Measurements from ENCODE around the gene UTS2R.

DNA sequence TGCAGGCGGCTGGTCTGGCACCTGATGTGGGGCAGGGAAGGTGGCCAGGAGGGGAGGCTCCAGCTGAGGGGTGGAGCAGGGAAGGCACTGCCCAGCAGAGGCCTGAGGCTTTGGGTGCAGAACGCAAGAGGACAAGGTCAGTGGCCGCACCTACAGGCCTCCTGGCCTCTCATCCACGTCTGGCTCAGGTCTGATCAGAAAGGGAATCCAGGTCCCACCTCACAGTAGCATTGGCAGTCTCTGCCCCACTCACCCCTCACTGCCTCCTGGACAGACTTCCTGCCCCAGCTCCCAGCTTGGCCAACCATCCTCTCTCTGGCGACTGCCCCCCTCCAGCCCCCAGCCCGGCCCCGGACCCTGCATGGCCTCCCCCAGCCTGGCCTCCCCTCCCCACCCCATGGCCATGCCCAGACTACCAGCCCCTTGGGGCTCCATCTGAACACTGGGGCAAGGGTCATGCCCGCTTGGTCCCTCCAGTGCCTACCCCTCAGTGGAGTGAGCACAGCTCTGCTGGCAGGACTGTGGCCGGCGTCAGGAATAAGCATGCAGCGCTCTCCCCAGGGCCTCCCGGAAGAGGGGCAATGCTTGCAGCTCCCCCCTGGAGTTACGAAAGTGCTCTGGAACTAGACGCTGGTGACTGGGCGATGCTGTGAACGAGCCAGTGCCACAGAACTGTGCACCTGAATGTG is 4.6 kb downstream of the UTS2R start:
- TF ChIP-seq, protein P1, sequence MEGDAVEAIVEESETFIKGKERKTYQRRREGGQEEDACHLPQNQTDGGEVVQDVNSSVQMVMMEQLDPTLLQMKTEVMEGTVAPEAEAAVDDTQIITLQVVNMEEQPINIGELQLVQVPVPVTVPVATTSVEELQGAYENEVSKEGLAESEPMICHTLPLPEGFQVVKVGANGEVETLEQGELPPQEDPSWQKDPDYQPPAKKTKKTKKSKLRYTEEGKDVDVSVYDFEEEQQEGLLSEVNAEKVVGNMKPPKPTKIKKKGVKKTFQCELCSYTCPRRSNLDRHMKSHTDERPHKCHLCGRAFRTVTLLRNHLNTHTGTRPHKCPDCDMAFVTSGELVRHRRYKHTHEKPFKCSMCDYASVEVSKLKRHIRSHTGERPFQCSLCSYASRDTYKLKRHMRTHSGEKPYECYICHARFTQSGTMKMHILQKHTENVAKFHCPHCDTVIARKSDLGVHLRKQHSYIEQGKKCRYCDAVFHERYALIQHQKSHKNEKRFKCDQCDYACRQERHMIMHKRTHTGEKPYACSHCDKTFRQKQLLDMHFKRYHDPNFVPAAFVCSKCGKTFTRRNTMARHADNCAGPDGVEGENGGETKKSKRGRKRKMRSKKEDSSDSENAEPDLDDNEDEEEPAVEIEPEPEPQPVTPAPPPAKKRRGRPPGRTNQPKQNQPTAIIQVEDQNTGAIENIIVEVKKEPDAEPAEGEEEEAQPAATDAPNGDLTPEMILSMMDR (IDR thresholded peaks at IDR 0.05): no peak
- TF ChIP-seq POLR2A (IDR thresholded peaks at IDR 0.05) (no peak), EP300 (IDR thresholded peaks at IDR 0.05) (no peak)

All from upper lobe of left lung (tissue), 4 donors.